ENCODE measurements around the gene STON1. TPM values are rescaled to one million over a fixed set of nuclear protein-coding genes. Genes with fewer than 3 reads are reported as not detected.

STON1 gene, protein sequence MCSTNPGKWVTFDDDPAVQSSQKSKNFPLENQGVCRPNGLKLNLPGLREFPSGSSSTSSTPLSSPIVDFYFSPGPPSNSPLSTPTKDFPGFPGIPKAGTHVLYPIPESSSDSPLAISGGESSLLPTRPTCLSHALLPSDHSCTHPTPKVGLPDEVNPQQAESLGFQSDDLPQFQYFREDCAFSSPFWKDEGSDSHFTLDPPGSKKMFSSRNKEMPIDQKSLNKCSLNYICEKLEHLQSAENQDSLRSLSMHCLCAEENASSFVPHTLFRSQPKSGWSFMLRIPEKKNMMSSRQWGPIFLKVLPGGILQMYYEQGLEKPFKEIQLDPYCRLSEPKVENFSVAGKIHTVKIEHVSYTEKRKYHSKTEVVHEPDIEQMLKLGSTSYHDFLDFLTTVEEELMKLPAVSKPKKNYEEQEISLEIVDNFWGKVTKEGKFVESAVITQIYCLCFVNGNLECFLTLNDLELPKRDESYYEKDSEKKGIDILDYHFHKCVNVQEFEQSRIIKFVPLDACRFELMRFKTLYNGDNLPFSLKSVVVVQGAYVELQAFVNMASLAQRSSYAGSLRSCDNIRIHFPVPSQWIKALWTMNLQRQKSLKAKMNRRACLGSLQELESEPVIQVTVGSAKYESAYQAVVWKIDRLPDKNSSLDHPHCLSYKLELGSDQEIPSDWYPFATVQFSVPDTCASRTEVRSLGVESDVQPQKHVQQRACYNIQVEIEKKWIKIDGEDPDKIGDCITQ
- total RNA-seq (2014; rRNA removed; shearing (Covaris generic)) (4.9 and 5.6 TPM in 2 replicates), polyA plus RNA-seq (2016; fragmentation: Nextera tagmentation; extraction: Ambion mirVana) (3.0 TPM in 2 replicates)

DNA sequence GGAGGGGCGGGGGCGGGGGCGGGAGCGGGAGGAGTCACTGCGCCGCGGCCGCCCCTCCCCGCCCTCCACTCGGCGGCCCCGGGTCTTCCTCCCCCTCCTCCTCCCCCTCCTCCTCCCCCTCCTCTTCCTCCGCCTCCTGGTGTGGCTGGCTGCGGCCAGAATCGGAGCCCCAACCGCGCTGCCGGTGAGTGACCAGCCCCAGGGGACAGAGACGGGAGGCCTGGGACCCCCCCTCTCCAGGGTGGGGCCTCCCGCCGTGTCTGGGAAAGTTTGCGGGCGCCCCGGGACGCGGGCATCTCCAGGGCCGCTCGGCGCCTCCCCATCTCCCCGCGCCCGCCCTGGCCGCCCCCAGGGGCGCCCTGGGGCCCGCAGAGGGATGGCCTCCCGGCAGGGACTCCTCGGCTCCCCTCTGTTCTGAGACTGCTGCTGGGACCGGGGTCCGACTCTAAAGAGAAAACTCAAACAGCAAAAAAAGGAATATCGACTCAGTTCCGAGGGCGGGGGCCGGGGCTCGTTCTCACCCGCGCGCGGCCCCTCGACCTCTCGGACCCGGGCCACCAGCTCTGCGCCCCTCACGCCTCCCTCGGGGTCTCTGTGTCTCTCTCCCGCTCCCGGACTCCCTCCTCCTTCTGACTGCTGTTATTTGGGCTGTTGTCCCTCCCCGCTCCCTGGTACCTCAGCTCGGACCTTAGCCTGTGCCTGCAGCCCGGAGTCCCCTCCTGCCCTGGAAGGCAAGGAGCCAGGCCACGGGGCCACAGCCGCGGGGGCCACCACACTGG, at the start of gene STON1:
Gene STON1, plus strand, starts transcription at position 122 of the 779 bp plus-strand sequence. CDS start 50,480 bp downstream, outside the sequence.
- peak; percentile 64 for DNase-seq
- WGBS, 2 experiments (ENCODE audit: low coverage in 1 of 2, low lambda C conversion rate in 2 of 2, missing lambda C conversion rate in 2 of 2) = 1% methylated on average over 18 to 62 of the region's 62 CpGs
- peak within 1 kb of the TSS; percentile 89 for H3K4me3 ChIP-seq
- H3K79me2 ChIP-seq (ENCODE audit: insufficient read depth) = 0 out of 2 replicates have a peak, but pooled peaks cover 4% of the 10 kb centered on the region
- peak within 1 kb of the TSS; percentile 89 for H3K9ac ChIP-seq
- no peaks in the 10 kb centered on the region for H3K9me2 ChIP-seq (ENCODE audit: insufficient read depth)
- H3K36me3 ChIP-seq (ENCODE audit: low read depth) = no peaks in the 10 kb centered on the region
- peak within 1 kb of the TSS; percentile 100 for H3K4me2 ChIP-seq (ENCODE audit: unreplicated experiment)
- peaks cover 6% of the 10 kb centered on the region; the same call in 1 of the 2 replicates for H3K4me1 ChIP-seq (ENCODE audit: insufficient read depth)
- TF ChIP-seq EZH2phosphoT487 (IDR thresholded peaks at IDR 0.05; ENCODE audit: insufficient read depth, low read depth) (no peak), EZH2 (IDR thresholded peaks at IDR 0.05; ENCODE audit: insufficient read depth, poor library complexity, severe bottlenecking) (no peak)
- no peaks in the 10 kb centered on the region for H3K9me3 ChIP-seq (ENCODE audit: low read depth)
- no peaks in the 10 kb centered on the region for H4K20me1 ChIP-seq (ENCODE audit: insufficient read depth)
- H3F3A ChIP-seq (ENCODE audit: insufficient read depth) = peaks cover 31% of the 10 kb centered on the region
- in situ Hi-C loops (cut with MboI) = no loop called here
- peak within 1 kb of the TSS; percentile 76 for H3K27ac ChIP-seq
- peak within 1 kb of the TSS; percentile 88 for H2AFZ ChIP-seq
- no peaks in the 10 kb centered on the region for H3K27me3 ChIP-seq (replicated peaks; ENCODE audit: insufficient read depth)

- H3K4me3 ChIP-seq = no peak overlapping the region
- H3F3A ChIP-seq (ENCODE audit: insufficient read depth) = no peaks in the 10 kb centered on the region
- no peaks in the 10 kb centered on the region for H3K4me1 ChIP-seq (ENCODE audit: insufficient read depth)
- H3K9ac ChIP-seq = no peak overlapping the region
- TF ChIP-seq EZH2phosphoT487 (IDR thresholded peaks at IDR 0.05; ENCODE audit: insufficient read depth, low read depth) = no peak
- H3K79me2 ChIP-seq (ENCODE audit: insufficient read depth) = no peaks in the 10 kb centered on the region
- H2AFZ ChIP-seq = no peak overlapping the region
- peaks cover 13% of the 10 kb centered on the region; the same call in 1 of the 2 replicates for H3K36me3 ChIP-seq (ENCODE audit: low read depth)
- no peak for DNase-seq
- 81 to 86% methylated on average over 3 of the region's 3 CpGs for WGBS, 2 experiments (ENCODE audit: low coverage in 1 of 2, low lambda C conversion rate in 2 of 2, missing lambda C conversion rate in 2 of 2)
- H3K9me3 ChIP-seq (ENCODE audit: low read depth) = no peaks in the 10 kb centered on the region
- H3K4me2 ChIP-seq (ENCODE audit: unreplicated experiment) = no peak overlapping the region
- in situ Hi-C loops (cut with MboI) = no loop called here
- no peak overlapping the region for H3K27ac ChIP-seq
- no peaks in the 10 kb centered on the region for H3K27me3 ChIP-seq (replicated peaks; ENCODE audit: insufficient read depth)
- no peaks in the 10 kb centered on the region for H4K20me1 ChIP-seq (ENCODE audit: insufficient read depth)
- H3K9me2 ChIP-seq (ENCODE audit: insufficient read depth) = no peaks in the 10 kb centered on the region
These were observed 49.4 kb upstream of the STON1 start for GRCh38 chr2:48480526-48480925.

GRCh38 chr2:48482313-48482712, 47.6 kb upstream of the STON1 start:
- H3K27me3 ChIP-seq (replicated peaks; ENCODE audit: insufficient read depth) = no peaks in the 10 kb centered on the region
- H3K9me3 ChIP-seq (ENCODE audit: low read depth) = no peaks in the 10 kb centered on the region
- no peaks in the 10 kb centered on the region for H3K4me1 ChIP-seq (ENCODE audit: insufficient read depth)
- no peaks in the 10 kb centered on the region for H3K9me2 ChIP-seq (ENCODE audit: insufficient read depth)
- H3K9ac ChIP-seq = no peak overlapping the region
- no peaks in the 10 kb centered on the region for H3K79me2 ChIP-seq (ENCODE audit: insufficient read depth)
- WGBS, 2 experiments (ENCODE audit: low coverage in 1 of 2, low lambda C conversion rate in 2 of 2, missing lambda C conversion rate in 2 of 2) = 65 to 74% methylated on average over 1 of the region's 1 CpG
- H3K36me3 ChIP-seq (ENCODE audit: low read depth) = peaks cover 13% of the 10 kb centered on the region; the same call in 1 of the 2 replicates
- H3F3A ChIP-seq (ENCODE audit: insufficient read depth) = no peaks in the 10 kb centered on the region
- TF ChIP-seq EZH2 (IDR thresholded peaks at IDR 0.05; ENCODE audit: insufficient read depth, poor library complexity, severe bottlenecking) = no peak
- TF ChIP-seq EZH2phosphoT487 (IDR thresholded peaks at IDR 0.05; ENCODE audit: insufficient read depth, low read depth) = no peak
- H3K4me3 ChIP-seq = no peak overlapping the region
- H3K4me2 ChIP-seq (ENCODE audit: unreplicated experiment) = no peak overlapping the region
- no peak for DNase-seq
- H4K20me1 ChIP-seq (ENCODE audit: insufficient read depth) = no peaks in the 10 kb centered on the region
- H3K27ac ChIP-seq = no peak overlapping the region
- in situ Hi-C loops (cut with MboI) = no loop called here
- H2AFZ ChIP-seq = no peak overlapping the region

- TF ChIP-seq EZH2phosphoT487 (IDR thresholded peaks at IDR 0.05; ENCODE audit: insufficient read depth, low read depth) = no peak
- Histone ChIP-seq H3K36me3 (ENCODE audit: low read depth) (peaks cover 9% of the 10 kb centered on the region; the same call in 1 of the 2 replicates), H3F3A (ENCODE audit: insufficient read depth) (no peaks in the 10 kb centered on the region), H4K20me1 (ENCODE audit: insufficient read depth) (no peaks in the 10 kb centered on the region), H3K27ac (no peak overlapping the region), H3K4me2 (ENCODE audit: unreplicated experiment) (no peak overlapping the region), H3K9ac (no peak overlapping the region), H3K4me3 (no peak overlapping the region), H3K4me1 (ENCODE audit: insufficient read depth) (no peaks in the 10 kb centered on the region), H2AFZ (no peak overlapping the region), H3K9me3 (ENCODE audit: low read depth) (no peaks in the 10 kb centered on the region), H3K27me3 (replicated peaks; ENCODE audit: insufficient read depth) (no peaks in the 10 kb centered on the region), H3K9me2 (ENCODE audit: insufficient read depth) (no peaks in the 10 kb centered on the region), H3K79me2 (ENCODE audit: insufficient read depth) (no peaks in the 10 kb centered on the region)
- 75 to 78% methylated on average over 5 of the region's 5 CpGs for WGBS, 2 experiments (ENCODE audit: low coverage in 1 of 2, low lambda C conversion rate in 2 of 2, missing lambda C conversion rate in 2 of 2)
- in situ Hi-C loops (cut with MboI) = no loop called here
- DNase-seq = no peak
These were observed 47.2 kb upstream of the STON1 start for GRCh38 chr2:48482769-48483168.

All from GM23248 (cell line).